DOHH2 (cell line): ENCODE results near the gene RASSF9.

Source experiments
- CTCF ChIP-seq: fragments of 200-600 bp; sonication (generic); IDR thresholded peaks from one replicate; pipeline ENCODE4 v1.5.1; 2014; ENCODE audit warnings: antibody characterized with exemption, mild to moderate bottlenecking, low read depth, low read length; ENCODE audit not compliant: poor library complexity, severe bottlenecking
- EZH2phosphoT487 ChIP-seq: fragments of 200-600 bp; sonication (generic); IDR thresholded peaks from 2 replicates; pipeline ENCODE4 v1.6.1; 2017; ENCODE audit warnings: borderline replicate concordance, mild to moderate bottlenecking, antibody characterized with exemption, low read length, moderate library complexity, mixed read lengths

- TF ChIP-seq CTCF (no peak), EZH2phosphoT487 (no peak)
Measured at GRCh38 chr12:85843606-85844310, 7.5 kb upstream of the RASSF9 start.
